Activated CD8-positive, alpha-beta memory T cell treated with anti-CD3 and anti-CD28 coated beads for 1 hour (primary cell): ENCODE data around the gene UVSSA.
A peak's percentile ranks its signal among the peaks of the same experiment; 100 is the strongest.

ENCODE experiments used
- DNase-seq, 2 donors: peaks; one replicate each; pipeline ENCODE4 v3.0.0-alpha.2; 2020; ENCODE audit warnings: low read depth in 1 of 2; ENCODE audit errors: extremely low read depth in 1 of 2

The UVSSA gene, protein sequence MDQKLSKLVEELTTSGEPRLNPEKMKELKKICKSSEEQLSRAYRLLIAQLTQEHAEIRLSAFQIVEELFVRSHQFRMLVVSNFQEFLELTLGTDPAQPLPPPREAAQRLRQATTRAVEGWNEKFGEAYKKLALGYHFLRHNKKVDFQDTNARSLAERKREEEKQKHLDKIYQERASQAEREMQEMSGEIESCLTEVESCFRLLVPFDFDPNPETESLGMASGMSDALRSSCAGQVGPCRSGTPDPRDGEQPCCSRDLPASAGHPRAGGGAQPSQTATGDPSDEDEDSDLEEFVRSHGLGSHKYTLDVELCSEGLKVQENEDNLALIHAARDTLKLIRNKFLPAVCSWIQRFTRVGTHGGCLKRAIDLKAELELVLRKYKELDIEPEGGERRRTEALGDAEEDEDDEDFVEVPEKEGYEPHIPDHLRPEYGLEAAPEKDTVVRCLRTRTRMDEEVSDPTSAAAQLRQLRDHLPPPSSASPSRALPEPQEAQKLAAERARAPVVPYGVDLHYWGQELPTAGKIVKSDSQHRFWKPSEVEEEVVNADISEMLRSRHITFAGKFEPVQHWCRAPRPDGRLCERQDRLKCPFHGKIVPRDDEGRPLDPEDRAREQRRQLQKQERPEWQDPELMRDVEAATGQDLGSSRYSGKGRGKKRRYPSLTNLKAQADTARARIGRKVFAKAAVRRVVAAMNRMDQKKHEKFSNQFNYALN

GRCh38 chr4:1346781-1347409 lies at the start of gene UVSSA:
Gene UVSSA, plus strand, starts transcription at chr4:1347208. Its CDS starts 884 bp downstream, at chr4:1348092.
- peak; percentile 100 for DNase-seq

- no peak for DNase-seq
These were observed 49.3 kb upstream of the UVSSA start for GRCh38 chr4:1297456-1298325.

- DNase-seq = no peak
These were observed 48.5 kb upstream of the UVSSA start for GRCh38 chr4:1298461-1298860.

DNA sequence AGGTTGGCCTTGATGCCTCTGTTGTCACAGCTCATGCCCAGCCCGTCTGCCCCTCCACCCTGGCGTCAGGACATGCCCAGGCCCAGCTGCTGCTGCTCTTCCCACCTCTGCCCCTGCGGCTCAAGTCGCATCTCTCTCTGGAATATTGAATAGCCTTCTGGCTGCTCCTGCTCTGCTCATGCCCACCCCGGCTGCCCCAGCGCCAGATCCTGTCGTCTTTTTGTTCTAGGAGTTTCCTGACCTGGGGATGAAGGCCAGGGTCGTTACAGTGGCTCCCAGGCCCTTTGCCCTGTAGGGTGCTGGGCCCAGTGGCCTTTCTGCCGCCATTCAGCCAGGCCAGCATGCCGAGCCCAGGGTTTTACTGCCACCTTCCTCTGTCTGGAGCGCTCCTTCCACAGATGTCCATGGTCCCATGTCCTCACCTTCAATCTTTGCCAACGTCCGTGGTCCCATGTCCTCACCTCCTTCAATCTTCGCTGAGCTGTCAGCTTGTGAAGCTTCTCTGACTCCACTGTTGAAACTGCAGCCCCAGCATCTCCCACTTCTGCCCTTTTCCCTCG lies 47.6 kb upstream of the UVSSA start:
- no peak for DNase-seq

- DNase-seq = no peak
These were observed 46.2 kb upstream of the UVSSA start for GRCh38 chr4:1300466-1301455.

DNA sequence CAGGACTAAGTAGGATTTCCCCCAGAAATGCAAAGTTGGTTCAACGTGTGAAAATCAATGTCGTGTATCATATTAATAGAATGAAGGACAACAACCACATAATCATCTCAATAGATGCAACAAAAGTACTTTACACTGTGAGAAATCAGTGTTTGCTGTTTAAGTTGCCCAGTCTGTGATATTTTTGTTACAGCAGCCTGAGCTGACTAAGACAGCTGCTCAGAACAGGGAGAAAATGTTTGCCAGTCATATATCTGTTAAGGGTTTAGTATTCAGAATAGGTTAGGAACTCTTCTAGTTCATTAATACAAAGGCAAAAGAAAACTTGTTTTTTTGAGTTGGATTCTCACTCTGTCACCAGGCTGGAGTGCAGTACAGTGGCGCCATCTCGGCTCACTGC lies 44.8 kb upstream of the UVSSA start:
- no peak for DNase-seq

GRCh38 chr4:1305261-1305711 lies 41.7 kb upstream of the UVSSA start:
- DNase-seq = no peak

DNA sequence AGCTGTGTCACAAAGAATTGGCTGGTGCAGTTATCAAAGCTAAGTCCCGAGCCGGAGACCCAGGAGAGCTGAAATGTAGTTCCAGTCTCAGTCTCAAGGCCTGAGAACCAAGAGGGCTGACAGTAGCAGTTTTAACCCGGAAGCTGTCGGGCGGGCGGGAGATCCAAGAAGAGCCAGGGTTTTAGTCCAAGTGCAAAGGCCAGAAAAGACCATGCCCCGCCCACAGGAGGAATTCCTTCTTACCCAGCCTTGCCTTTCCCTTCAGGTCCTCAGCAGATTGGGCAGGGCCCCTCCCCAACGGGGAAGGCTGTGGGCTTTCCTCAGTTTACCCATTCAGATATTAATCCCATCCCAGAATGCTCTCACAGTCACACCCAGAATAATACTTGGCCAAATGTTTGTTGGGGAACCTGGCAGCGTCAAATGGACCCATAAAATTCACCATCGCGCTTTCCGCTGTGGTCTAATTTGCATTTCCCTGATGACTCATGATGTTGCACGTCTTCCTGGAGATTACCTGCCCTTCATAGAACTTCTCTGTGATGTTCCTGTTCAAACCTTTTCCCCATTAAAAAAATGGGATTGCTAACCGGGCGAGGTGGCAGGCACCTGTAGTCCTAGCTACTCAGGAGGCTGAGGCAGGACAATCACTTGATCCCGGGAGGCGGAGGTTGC lies 41.1 kb upstream of the UVSSA start:
- DNase-seq = peak in 1 of 2 donors; percentile 21

- DNase-seq = no peak
These were observed 38.9 kb upstream of the UVSSA start for GRCh38 chr4:1307951-1308735.

DNA sequence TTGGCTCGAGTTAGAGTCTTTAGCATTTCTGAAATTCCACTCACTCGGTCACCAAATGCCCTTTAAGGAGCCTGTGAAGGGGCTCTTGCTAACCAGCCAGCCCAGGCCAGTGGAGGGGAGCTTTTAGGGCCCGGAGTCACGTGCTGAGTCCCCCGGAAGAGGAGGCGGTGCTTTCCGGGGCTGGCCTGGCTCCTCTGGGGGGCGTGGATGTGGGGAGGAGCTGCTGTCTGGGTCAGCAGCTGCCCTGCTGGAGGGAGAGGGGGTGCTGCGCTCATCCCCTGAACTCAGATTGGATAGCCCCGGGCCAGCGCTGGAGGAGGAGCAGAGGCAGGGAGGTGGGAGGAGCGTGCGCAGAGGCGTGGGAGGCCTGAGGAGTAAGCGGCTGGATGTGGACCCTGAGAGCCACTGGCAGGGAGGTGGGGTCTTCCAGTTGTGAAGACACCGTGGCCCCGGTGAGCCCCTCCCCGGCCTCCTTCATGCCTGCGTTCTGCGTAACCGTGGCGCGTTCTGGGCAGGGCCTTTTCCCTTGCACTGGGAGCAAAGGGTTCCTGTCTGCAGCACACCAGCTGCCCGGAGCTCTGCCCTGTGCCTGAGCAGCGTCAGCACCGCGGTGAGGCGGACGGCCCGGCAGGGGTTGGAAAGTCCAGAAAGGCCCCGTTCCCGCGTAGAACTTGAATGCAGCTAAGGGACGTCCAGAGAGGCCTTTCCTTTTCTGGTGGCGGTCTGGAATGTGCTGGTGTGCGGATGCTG lies 37.6 kb upstream of the UVSSA start:
- DNase-seq = peak in 1 of 2 donors; percentile 33

GRCh38 chr4:1310031-1310795 lies 36.8 kb upstream of the UVSSA start:
- DNase-seq = no peak

DNA sequence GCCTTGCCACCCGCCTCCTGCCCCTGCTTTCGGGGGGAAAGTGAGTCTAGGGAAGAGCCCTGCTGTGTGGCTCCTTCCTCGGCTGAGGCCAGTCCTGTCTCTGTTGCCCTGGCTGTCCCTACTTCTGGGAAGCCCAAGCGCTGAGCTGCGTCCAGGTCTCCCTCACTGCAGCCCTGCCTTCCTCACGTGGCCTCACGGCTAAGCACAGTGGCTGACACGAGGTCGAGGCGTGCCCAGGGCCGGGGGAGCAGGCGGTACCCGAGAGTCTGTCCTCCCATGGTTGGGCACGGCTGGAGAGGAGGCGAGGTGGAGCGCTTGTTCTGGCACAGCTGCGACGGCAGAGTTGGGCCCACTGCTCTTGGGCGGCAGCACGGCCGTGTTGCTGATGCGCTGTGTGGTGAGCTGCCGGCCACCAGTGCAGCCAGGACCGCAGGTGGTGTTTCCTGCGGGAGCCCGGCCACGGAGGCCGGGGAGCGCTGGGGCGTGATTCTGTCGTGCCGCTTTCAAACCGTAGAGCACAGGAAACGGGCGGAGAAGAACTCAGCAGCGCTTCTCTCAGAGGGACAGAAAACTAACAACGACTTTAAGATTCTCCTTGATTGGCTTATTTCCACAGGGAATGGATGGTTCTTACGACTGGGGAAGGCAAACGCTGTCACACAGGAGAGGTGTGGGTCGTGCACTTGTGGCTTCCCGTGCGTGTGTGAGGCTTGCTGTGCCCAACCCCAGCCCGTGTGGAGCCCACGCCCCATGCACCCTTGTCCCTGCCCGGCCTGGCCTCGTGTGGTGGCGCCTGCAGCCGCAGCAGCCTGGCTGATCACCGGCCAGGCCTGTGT lies 36.0 kb upstream of the UVSSA start:
- DNase-seq = no peak

DNA sequence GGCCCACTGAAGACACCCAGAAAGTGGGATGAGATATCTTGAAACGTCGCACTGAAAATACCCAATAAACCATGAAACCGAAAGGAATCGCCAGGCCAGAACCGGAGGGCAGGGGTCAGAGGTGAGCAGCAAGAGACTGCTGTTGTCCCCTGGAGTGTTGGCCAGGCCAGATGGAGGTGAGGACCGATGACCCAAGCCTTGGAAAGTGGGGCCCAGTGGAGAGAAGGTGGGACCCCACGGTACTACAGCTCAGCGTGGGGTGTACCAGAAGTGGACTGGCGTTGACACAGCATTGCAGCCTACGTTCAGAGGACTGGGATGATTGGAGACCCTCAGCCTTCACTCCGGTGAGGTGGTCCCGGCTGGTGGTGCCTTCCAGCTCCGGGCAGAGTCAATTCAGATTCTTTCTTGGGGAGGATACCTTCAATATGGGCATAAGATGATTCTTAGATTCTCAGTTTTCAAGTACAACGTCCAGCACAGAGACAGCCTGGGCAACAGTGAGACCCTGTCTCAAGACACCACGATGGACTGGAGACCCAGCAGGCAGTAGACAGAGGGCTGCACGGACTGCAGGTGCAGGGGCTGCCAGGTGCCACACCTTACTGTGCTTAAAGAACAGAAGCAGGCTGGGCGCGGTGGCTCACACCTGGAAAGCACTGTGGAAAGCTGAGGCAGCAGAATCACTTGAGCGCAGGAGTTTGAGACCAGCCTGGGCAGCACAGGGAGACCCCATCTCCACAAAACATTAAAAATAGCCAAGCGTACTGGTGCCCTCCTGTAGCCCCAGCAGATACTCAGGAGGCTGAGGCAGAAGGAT lies 34.0 kb upstream of the UVSSA start:
- DNase-seq = no peak

- DNase-seq = no peak
These were observed 31.7 kb upstream of the UVSSA start for GRCh38 chr4:1315306-1315705.
